SJSA1 (cell line): ENCODE measurements around the gene MEIKIN. TPM values are rescaled to one million over a fixed set of nuclear protein-coding genes. Genes with fewer than 3 reads are reported as not detected.

ENCODE experiments used
- DNase-seq, 2 experiments: peaks; one replicate each; pipeline ENCODE4 v3.0.0-alpha.2; 2015 to 2020; ENCODE audit warnings: low spot score in 2 of 2, low read depth in 1 of 2
- H3K27ac ChIP-seq: fragments of 250-450 bp; sonication (Bioruptor Pico); 2 replicates; pipeline ENCODE4 v1.5.1; 2020; ENCODE audit warnings: mild to moderate bottlenecking, moderate library complexity
- H3K27me3 ChIP-seq: fragments of 250-450 bp; sonication (Bioruptor Pico); replicated peaks from 2 replicates; pipeline ENCODE4 v1.5.1; 2020; ENCODE audit warnings: mild to moderate bottlenecking, moderate library complexity
- H3K36me3 ChIP-seq: fragments of 250-450 bp; sonication (Bioruptor Pico); 2 replicates; pipeline ENCODE4 v1.5.1; 2020; ENCODE audit warnings: mild to moderate bottlenecking
- H3K4me1 ChIP-seq: fragments of 250-450 bp; sonication (Bioruptor Pico); replicated peaks from 2 replicates; pipeline ENCODE4 v1.6.1; 2021; ENCODE audit warnings: mild to moderate bottlenecking
- H3K4me3 ChIP-seq: fragments of 250-450 bp; sonication (Bioruptor Pico); 2 replicates; pipeline ENCODE4 v1.5.1; 2020; ENCODE audit warnings: mild to moderate bottlenecking
- H3K9me3 ChIP-seq: fragments of 250-450 bp; sonication (Bioruptor Pico); replicated peaks from 2 replicates; pipeline ENCODE4 v1.5.1; 2020; ENCODE audit warnings: mild to moderate bottlenecking
- total RNA-seq: library from RNA; depleted of rRNA; stranded (reverse); fragments of >200 nt; shearing (Covaris generic); gene quantifications from 2 replicates; pipeline ENCODE4 v1.2.3, GENCODE V29; 2014

MEIKIN gene
- total RNA-seq, 1 experiment from 2014 or later, result not detected

DNA sequence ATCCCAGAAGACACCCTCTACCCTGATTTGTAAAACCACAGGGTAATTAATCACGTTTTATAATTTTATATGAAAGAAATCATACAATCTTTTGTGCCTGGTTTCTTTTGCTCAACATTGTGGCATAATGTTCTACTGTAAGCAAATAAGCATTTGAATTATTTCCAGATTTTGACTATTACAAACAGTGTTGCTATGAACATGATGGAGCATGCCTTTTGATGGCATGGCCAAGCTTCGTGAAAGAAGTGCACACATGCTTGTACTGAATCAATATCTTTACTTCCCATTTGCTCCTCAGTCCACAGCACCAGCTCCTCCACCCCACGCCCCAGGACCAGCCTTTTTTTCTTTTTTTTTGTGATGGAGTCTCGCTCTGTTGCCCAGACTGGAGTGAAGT lies 36.1 kb upstream of the MEIKIN start:
- no peak overlapping the region for H3K27ac ChIP-seq
- H3K27me3 ChIP-seq, result no peaks in the 10 kb centered on the region; the same call in 1 of the 2 replicates
- no peaks in the 10 kb centered on the region for H3K4me1 ChIP-seq
- H3K9me3 ChIP-seq, result no peaks in the 10 kb centered on the region; the same call in 1 of the 2 replicates
- no peak for DNase-seq
- H3K4me3 ChIP-seq, result no peak overlapping the region
- H3K36me3 ChIP-seq, result no peaks in the 10 kb centered on the region

DNA sequence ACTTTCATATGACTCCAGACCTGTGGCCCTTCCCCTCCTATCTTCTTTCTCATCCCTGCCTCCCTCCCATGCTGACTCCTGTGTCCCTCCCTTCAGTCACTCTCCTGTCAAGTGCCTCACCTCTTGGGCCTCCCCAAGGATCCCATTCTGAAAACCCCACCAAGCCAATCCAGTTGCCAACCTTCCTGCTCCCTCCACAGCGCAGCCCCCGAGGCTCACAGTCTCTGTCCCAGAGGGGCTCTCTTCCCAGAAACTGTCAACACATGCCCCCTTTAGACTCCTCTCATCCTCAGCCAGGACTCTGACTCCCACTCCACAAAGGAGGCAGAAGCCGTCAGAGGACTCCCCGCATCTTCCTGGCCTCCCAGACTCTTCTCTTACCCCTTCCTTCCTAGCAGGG lies 35.2 kb upstream of the MEIKIN start:
- DNase-seq, result no peak
- H3K36me3 ChIP-seq, result no peaks in the 10 kb centered on the region
- H3K9me3 ChIP-seq, result no peaks in the 10 kb centered on the region; the same call in 1 of the 2 replicates
- H3K4me3 ChIP-seq, result no peak overlapping the region
- no peak overlapping the region for H3K27ac ChIP-seq
- H3K27me3 ChIP-seq, result no peaks in the 10 kb centered on the region; the same call in 1 of the 2 replicates
- no peaks in the 10 kb centered on the region for H3K4me1 ChIP-seq

DNA sequence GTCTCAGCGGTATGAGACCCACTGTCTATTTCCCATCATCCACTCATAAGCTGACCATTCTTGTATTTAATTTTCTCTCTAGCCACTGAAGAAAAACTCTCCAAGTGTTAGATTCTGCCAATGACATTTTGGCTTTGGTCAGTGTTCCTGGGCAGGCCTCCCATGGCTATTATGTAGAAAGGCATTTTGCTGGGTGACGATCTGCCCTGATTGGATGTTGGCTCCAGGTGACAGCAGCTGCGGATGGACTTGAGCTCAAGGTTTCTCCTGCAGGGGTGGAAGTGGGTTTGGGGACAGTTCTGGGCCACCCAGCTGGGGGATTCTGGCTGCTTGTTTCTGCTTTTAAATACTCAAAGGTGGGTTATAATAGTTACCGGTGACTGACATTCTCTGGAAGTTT lies 34.4 kb upstream of the MEIKIN start:
- no peaks in the 10 kb centered on the region; the same call in 1 of the 2 replicates for H3K9me3 ChIP-seq
- no peak overlapping the region for H3K27ac ChIP-seq
- no peak overlapping the region for H3K4me3 ChIP-seq
- DNase-seq, result no peak
- no peaks in the 10 kb centered on the region; the same call in 1 of the 2 replicates for H3K27me3 ChIP-seq
- H3K4me1 ChIP-seq, result no peaks in the 10 kb centered on the region
- no peaks in the 10 kb centered on the region for H3K36me3 ChIP-seq

DNA sequence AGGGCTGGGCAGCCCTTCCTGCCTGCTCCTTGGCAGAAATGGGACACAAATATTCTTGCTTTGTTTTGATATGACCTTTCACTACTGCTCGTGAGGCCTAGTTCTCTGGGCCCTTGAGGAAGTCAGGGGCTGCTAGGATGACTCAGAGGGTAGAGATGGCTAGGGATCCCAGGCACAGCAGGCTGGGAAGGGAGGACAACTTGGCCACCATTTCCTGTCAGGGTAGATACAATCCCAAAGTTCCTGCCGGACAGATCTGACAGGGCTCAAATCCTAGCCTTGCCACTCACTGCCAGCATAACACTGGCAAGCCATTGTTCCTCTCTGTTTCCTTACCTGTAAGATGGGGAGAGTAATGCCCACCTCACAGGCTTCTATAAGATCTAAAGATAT lies 31.7 kb upstream of the MEIKIN start:
- DNase-seq, result peak in 1 of 2 experiments; percentile 14
- Histone ChIP-seq H3K4me3 (no peak overlapping the region), H3K36me3 (no peaks in the 10 kb centered on the region), H3K27me3 (no peaks in the 10 kb centered on the region; the same call in 1 of the 2 replicates), H3K27ac (no peak overlapping the region), H3K9me3 (no peaks in the 10 kb centered on the region; the same call in 1 of the 2 replicates), H3K4me1 (no peaks in the 10 kb centered on the region)

DNA sequence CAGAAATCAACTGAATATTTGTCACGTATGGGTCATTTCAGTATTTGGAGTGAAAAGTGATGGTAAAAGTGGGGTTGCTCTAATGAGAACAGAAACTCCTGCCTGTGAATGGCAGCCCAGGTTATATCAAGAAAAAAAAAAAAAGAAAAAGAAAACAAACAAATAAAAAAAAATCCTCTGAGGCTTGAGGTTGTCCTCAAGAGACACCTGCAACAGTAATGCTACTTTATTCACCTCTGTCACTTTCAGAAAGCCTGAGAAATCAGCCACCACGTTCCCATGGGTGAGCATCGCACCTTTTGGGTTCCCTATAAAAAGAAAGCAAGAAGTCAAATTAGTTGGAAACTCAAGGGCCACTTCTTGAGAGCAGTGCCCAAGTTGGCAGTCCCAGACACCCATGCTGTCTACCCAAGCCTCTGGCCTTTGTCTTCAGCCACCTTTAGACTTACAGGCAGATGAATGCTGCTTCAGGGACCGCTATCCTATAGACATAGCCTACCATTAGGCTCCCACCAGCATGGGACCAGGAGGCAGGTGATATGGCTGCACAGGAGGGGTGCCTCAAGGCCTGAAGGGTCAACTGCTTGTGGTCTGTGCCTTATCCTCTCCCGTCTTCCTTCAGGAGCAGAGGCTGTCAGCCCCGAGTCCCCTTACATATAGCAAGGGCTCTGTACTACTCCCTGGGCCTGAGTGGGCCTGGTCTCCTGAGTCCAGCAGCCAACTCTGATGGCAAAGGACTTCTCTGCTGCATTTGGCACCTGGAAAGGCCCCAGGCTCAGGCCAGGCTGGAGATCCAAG lies 31.1 kb upstream of the MEIKIN start:
- H3K27me3 ChIP-seq, result no peaks in the 10 kb centered on the region; the same call in 1 of the 2 replicates
- no peaks in the 10 kb centered on the region; the same call in 1 of the 2 replicates for H3K9me3 ChIP-seq
- H3K36me3 ChIP-seq, result no peaks in the 10 kb centered on the region
- H3K4me1 ChIP-seq, result no peaks in the 10 kb centered on the region
- no peak overlapping the region for H3K4me3 ChIP-seq
- DNase-seq, result peak in 1 of 2 experiments; percentile 26
- H3K27ac ChIP-seq, result no peak overlapping the region

DNA sequence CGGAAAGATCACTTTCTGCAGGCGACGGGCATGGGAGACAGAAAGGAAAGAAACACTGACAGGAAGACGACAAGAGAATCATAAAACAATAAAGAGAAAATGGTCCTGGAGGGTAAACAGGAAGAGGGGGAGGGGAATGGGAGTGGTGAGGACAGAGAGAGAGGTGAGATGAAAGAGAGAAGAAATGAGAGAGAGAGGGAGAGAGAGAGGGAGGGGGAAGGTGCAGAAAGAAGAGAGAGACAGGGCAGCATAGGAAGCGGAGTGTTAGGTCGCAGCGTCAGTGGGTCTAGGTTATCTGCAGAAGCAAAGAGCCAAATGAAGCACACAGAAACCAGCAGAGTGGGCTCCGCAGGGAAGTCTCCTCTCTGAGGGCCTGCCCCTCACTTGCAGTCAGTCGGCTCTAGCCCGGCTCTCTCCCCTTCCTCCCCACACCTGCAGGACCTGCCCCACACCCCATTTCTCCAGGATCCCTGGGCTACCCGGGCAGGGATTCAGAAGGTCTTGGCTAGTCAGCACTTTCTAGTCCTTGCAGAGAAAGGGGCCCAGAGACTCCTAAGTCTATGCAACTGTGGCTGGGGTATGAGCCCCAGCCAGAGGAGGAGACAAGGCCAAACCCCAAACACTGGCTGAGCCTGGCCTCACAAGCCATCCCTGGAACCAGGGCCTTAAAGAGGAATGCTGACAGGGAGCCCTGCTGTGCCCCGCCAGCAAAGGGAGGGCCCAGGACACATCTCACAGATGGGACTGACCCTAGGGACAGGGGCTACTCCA lies 29.7 kb upstream of the MEIKIN start:
- no peak overlapping the region for H3K4me3 ChIP-seq

DNA sequence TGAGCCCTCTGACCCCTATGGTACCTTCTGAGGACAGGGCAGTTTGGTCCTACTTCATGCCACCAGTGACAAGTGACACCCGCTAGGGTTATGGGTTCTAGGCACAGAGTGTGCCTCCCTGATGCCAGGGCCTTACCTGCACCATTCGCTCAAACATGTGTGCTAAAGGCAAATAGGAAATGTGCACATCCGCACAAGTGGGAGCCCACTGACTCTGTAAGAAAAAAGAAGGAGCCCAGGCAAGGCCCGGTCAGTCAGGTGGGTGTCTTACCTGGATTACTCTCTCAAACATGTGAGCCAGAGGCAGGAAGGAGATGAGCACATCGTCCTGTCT lies 29.1 kb upstream of the MEIKIN start:
- Histone ChIP-seq H3K4me3 (no peak overlapping the region), H3K27ac (no peak overlapping the region), H3K9me3 (no peaks in the 10 kb centered on the region; the same call in 1 of the 2 replicates), H3K4me1 (no peaks in the 10 kb centered on the region), H3K36me3 (no peaks in the 10 kb centered on the region), H3K27me3 (no peaks in the 10 kb centered on the region)
- peak in 1 of 2 experiments; percentile 32 for DNase-seq

More for the DNA sequence above, 29.7 kb upstream of the MEIKIN start:
- Histone ChIP-seq H3K4me1 (no peaks in the 10 kb centered on the region), H3K27ac (no peak overlapping the region), H3K9me3 (no peaks in the 10 kb centered on the region; the same call in 1 of the 2 replicates), H3K36me3 (no peaks in the 10 kb centered on the region), H3K27me3 (no peaks in the 10 kb centered on the region)
- DNase-seq, result peak in 1 of 2 experiments; percentile 44

DNA sequence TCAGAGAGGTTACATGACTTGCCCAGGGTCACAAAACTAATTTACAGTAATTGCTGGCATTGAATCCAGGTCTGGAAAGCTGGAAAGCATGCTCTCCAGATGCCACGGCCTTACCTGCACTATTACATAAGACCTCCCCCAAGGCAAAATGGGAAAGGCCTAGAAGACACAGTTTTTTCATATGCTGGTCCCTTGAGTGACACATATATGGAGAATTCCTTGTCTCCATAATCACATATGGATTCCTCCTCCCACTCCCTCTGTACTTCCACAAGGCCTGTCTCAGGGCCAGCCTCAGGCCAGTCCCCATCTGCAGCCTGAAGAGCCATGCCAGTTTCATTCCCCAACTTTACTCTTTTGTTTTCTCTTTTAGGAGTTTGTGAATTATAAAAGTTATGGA lies 28.6 kb upstream of the MEIKIN start:
- 0 out of 2 replicates have a peak, but pooled peaks cover 2% of the 10 kb centered on the region for H3K27me3 ChIP-seq
- no peaks in the 10 kb centered on the region; the same call in 1 of the 2 replicates for H3K9me3 ChIP-seq
- no peak overlapping the region for H3K4me3 ChIP-seq
- no peak overlapping the region for H3K27ac ChIP-seq
- H3K4me1 ChIP-seq, result no peaks in the 10 kb centered on the region
- DNase-seq, result peak in 1 of 2 experiments; percentile 25
- H3K36me3 ChIP-seq, result no peaks in the 10 kb centered on the region

DNA sequence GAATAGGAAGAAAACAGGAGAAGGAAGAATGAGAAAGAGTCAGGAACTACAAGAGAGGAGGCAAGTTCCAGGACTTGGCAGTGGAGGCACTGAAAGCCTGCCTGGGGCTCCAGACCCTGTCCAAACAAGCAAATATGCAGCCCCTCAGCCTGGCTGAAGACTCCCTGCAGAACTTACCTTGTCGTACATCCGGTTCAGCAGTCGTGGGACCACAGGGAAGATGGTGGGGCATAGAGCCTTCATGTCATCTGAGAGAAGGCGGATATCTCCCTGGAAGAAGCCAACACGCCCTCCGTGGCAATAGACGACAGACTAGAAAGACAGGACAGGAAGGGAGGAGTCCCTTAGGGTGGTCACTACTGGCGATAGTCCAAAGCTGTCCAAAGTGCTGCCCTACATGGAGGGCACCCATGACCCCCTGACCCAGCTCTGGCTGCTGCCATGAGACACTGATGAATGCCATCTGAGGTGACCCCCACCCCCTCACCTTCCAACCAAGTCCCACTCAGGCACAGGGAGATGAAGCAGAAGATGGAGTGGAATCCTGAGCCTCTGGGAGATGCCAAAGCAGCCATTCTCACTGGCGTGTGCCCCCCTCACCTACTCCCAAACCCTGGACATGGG lies 27.7 kb upstream of the MEIKIN start:
- Histone ChIP-seq H3K4me3 (no peak overlapping the region), H3K9me3 (no peaks in the 10 kb centered on the region; the same call in 1 of the 2 replicates), H3K36me3 (no peaks in the 10 kb centered on the region), H3K27me3 (0 out of 2 replicates have a peak, but pooled peaks cover 2% of the 10 kb centered on the region), H3K4me1 (no peaks in the 10 kb centered on the region), H3K27ac (no peak overlapping the region)
- DNase-seq, result peak in 1 of 2 experiments; percentile 33

DNA sequence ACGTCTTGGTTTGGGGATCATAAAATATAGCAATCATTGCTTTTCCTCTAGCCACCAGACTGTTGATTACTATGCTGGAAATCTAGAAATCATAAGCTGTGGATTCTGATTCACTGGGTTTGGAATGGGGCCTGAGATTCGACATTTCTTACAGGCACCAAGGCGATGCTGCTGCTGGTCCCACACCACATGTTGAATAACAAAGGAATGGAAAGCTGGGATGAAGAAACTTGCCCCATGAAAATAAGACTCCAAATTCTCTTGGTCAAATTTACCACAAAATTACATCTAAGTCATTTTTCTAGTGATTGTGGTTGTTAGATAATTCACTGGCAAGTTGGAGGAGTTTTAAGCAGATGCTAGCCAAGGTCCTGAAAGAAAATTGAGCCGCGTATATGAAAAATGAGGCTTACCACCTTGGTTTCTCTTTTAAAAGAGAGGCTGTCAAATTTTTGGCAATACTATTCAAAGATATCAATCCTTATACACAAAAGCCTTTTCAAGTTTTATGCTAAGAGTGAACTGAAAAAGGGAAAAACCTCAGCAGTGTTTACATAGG lies 23.0 kb upstream of the MEIKIN start:
- no peak for DNase-seq

DNA sequence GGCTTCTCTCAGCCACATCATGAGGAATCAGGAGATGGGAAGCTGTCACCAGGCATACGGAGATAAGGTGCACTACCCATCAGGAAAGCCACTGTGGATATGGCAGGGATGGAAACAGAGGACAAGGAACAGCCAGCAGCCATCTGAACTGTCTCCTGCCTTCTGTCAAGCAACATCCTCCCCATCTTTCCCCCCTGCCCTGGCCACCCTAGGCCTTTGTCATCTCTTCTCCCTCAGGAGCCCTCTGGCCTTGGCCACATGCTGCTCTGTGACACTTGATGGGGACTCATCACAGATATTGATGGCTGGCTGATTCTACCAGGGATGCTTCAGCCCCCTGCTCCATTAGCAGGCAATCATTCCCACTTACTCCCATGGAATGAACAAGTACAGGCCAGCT lies 21.1 kb upstream of the MEIKIN start:
- Histone ChIP-seq H3K4me1 (no peaks in the 10 kb centered on the region), H3K27me3 (0 out of 2 replicates have a peak, but pooled peaks cover 2% of the 10 kb centered on the region), H3K27ac (no peak overlapping the region), H3K36me3 (no peaks in the 10 kb centered on the region), H3K4me3 (no peak overlapping the region), H3K9me3 (no peaks in the 10 kb centered on the region)
- DNase-seq, result no peak

More for the DNA sequence above, 23.0 kb upstream of the MEIKIN start:
- H3K27ac ChIP-seq, result no peak overlapping the region
- no peak overlapping the region for H3K4me3 ChIP-seq
- H3K9me3 ChIP-seq, result no peaks in the 10 kb centered on the region
- 0 out of 2 replicates have a peak, but pooled peaks cover 2% of the 10 kb centered on the region for H3K27me3 ChIP-seq
- no peaks in the 10 kb centered on the region for H3K4me1 ChIP-seq
- no peaks in the 10 kb centered on the region for H3K36me3 ChIP-seq

DNA sequence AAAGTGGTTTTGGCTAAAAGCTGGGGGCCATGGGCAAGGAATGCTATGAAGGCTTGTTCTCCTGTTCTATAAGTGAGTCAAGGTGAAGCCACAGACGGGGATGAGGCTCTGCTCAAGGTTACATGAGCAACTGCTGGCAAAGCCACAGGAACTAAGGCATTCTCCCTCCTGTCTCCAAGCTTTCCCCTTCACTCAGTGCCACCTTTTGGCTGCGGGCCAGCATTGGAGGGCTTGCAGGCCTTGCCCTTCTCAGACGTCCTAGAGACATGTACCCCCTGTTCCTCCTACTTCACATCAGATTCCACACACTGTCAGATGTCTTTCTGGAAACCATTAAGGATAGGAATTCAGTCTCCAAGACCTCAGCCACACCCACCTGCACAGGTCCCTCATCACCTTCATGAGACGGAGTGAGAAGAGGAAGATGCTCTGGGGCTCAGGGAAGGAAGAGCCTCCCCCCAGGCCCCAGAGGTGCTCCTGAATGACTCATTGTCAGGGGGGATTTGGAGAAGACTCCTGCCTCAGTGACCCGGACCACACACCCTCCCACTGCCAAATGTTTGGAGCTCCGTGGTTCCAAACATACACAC lies 20.5 kb upstream of the MEIKIN start:
- DNase-seq, result no peak
- no peaks in the 10 kb centered on the region for H3K9me3 ChIP-seq
- H3K4me1 ChIP-seq, result no peaks in the 10 kb centered on the region
- H3K36me3 ChIP-seq, result no peaks in the 10 kb centered on the region
- no peak overlapping the region for H3K27ac ChIP-seq
- H3K27me3 ChIP-seq, result 0 out of 2 replicates have a peak, but pooled peaks cover 2% of the 10 kb centered on the region
- H3K4me3 ChIP-seq, result no peak overlapping the region

DNA sequence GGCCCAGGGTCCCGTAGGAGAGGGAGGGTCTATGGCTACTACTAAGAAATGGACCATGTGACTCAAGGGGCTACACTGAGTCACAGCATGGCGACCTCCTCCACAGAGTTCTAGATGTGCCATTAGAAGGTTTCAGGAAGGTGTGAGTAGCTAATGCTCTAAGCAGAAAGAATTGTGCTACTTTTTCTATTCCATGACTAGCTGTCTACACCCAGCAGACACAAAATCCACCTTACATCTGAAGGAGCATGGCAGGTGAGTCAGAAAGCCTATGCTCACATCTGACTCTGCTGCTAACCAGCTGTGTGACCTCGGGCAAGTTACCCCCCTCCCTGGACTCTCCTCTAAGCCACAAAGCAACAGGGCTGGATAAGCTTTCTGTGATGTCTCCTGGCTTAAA lies 14.4 kb upstream of the MEIKIN start:
- H3K4me1 ChIP-seq, result no peaks in the 10 kb centered on the region

More for the DNA sequence above, 14.4 kb upstream of the MEIKIN start:
- no peak for DNase-seq
- no peak overlapping the region for H3K4me3 ChIP-seq
- H3K27ac ChIP-seq, result no peak overlapping the region
- H3K36me3 ChIP-seq, result no peaks in the 10 kb centered on the region
- no peaks in the 10 kb centered on the region for H3K27me3 ChIP-seq
- H3K9me3 ChIP-seq, result no peaks in the 10 kb centered on the region
